Endothelial cell of umbilical vein (primary cell): Measurements from ENCODE around the gene FTH1. TPM values are rescaled to one million over a fixed set of nuclear protein-coding genes. Genes with fewer than 3 reads are reported as not detected.
A peak's percentile ranks its signal among the peaks of the same experiment; 100 is the strongest.

ENCODE experiments used
- BruUV-seq: library from RNA; stranded (reverse); fragments of 400-500 nt; replicated peaks from 2 replicates; lab custom pipeline; 2021; lab: Mats Ljungman, UMichigan
- CTCF ChIA-PET: fragments of 300-600, 350-600 bp; sonication (Branson Sonifier 250); formaldehyde crosslinking; loops from one replicate; lab custom pipeline; 2021; ENCODE audit warnings: antibody characterized with exemption, inconsistent platforms; lab: Charles Lee
- POLR2A ChIA-PET: fragments of 300-600, 350-600 bp; sonication (Branson Sonifier 250); formaldehyde crosslinking; loops from one replicate; lab custom pipeline; 2021; ENCODE audit warnings: antibody characterized with exemption, inconsistent platforms; lab: Charles Lee
- DNase-seq: peaks from one replicate; pipeline ENCODE4 v3.0.0-alpha.2; 2011; ENCODE audit warnings: low read depth, low spot score
- FAIRE-seq: peaks from 2 replicates; lab custom pipeline; 2011; peaks lifted over from hg19 to GRCh38; lab: Jason Lieb, UNC
- H2AFZ ChIP-seq: 2 replicates; pipeline ENCODE4 v1.6.0; 2012; ENCODE audit warnings: low read depth, low read length, control low read depth, inconsistent platforms
- H3K27ac ChIP-seq: 2 replicates; pipeline ENCODE4 v1.5.1; 2011; ENCODE audit warnings: low read depth, mild to moderate bottlenecking, control low read depth, low read length, moderate library complexity; ENCODE audit not compliant: insufficient read depth
- H3K27me3 ChIP-seq, 2 experiments: 2 replicates each; pipeline versions ENCODE4 v1.6.0 to v1.6.1; 2011; ENCODE audit warnings: low read length in 2 of 2, mixed read lengths in 1 of 2; ENCODE audit not compliant: control insufficient read depth in 2 of 2, insufficient read depth in 2 of 2
- H3K36me3 ChIP-seq, 2 experiments: 2 replicates in 1 of 2; 3 replicates in 1 of 2; pipeline ENCODE4 v1.5.1; 2011; ENCODE audit warnings: low read length in 2 of 2, mild to moderate bottlenecking in 1 of 2, moderate library complexity in 1 of 2; ENCODE audit not compliant: control insufficient read depth in 2 of 2, insufficient read depth in 2 of 2; ENCODE audit errors: extremely low read depth in 1 of 2
- H3K4me1 ChIP-seq: 3 replicates; pipeline ENCODE4 v1.5.1; 2011; ENCODE audit warnings: mild to moderate bottlenecking, low read length; ENCODE audit not compliant: control insufficient read depth, insufficient read depth; ENCODE audit errors: extremely low read depth
- H3K4me2 ChIP-seq: 2 replicates; pipeline ENCODE4 v1.6.1; 2011; ENCODE audit warnings: low read length, control low read depth, mixed read lengths; ENCODE audit not compliant: insufficient read depth
- H3K4me3 ChIP-seq, 3 experiments: fragments of 200-600 bp in 1 of 3; sonication (generic), shearing (Covaris generic) in 1 of 3; replicated peaks in 1 of 3; 2 replicates each; pipeline ENCODE4 v1.5.1; 2011 to 2016; ENCODE audit warnings: control low read depth in 3 of 3, low read length in 3 of 3, mild to moderate bottlenecking in 2 of 3, inconsistent platforms in 1 of 3, low read depth in 1 of 3, moderate library complexity in 1 of 3; ENCODE audit not compliant: insufficient read depth in 1 of 3
- H3K79me2 ChIP-seq: 2 replicates; pipeline ENCODE4 v1.6.0; 2012; ENCODE audit warnings: low read length, inconsistent platforms; ENCODE audit not compliant: control insufficient read depth, insufficient read depth
- H3K9ac ChIP-seq: replicated peaks from 2 replicates; pipeline ENCODE3; 2011; ENCODE audit warnings: low read length, control low read depth; ENCODE audit not compliant: insufficient read depth; ENCODE audit errors: extremely low read depth
- H3K9me1 ChIP-seq: replicated peaks from 3 replicates; pipeline ENCODE4 v1.6.0; 2011; ENCODE audit warnings: mild to moderate bottlenecking, low read length; ENCODE audit not compliant: control insufficient read depth, insufficient read depth; ENCODE audit errors: extremely low read depth
- H3K9me3 ChIP-seq: replicated peaks from 2 replicates; pipeline ENCODE4 v1.5.1; 2012; ENCODE audit warnings: low read length, inconsistent platforms; ENCODE audit not compliant: control insufficient read depth, insufficient read depth
- H4K20me1 ChIP-seq: replicated peaks from 2 replicates; pipeline ENCODE3; 2011; ENCODE audit warnings: mild to moderate bottlenecking, low read length; ENCODE audit not compliant: control insufficient read depth, insufficient read depth; ENCODE audit errors: extremely low read depth
- CTCF ChIP-seq, 2 donors: IDR thresholded peaks; 1 replicate in 1 of 2; 2 replicates in 1 of 2; pipeline ENCODE4 v1.5.1; 2011; ENCODE audit warnings: low read length in 2 of 2, mild to moderate bottlenecking in 2 of 2, moderate library complexity in 2 of 2, control low read depth in 1 of 2, inconsistent platforms in 1 of 2, low read depth in 1 of 2; ENCODE audit not compliant: insufficient read depth in 1 of 2; ENCODE audit errors: extremely low read depth in 1 of 2
- EZH2 ChIP-seq: IDR thresholded peaks from 2 replicates; pipeline ENCODE4 v1.6.1; 2012; ENCODE audit warnings: borderline replicate concordance, low read depth, mild to moderate bottlenecking, moderate library complexity, low read length, inconsistent platforms; ENCODE audit not compliant: severe bottlenecking
- FOS ChIP-seq: IDR thresholded peaks from 2 replicates; pipeline ENCODE4 v1.6.1; 2011; ENCODE audit warnings: mild to moderate bottlenecking, low read length, moderate library complexity, borderline replicate concordance; ENCODE audit not compliant: insufficient read depth
- GATA2 ChIP-seq: IDR thresholded peaks from 2 replicates; pipeline ENCODE4 v1.7.0; 2011; ENCODE audit warnings: low read depth, mild to moderate bottlenecking, moderate library complexity, mixed read lengths, low read length; ENCODE audit not compliant: insufficient read length, insufficient read depth
- JUN ChIP-seq: IDR thresholded peaks from 2 replicates; pipeline ENCODE4 v1.6.1; 2011; ENCODE audit warnings: borderline replicate concordance, low read depth; ENCODE audit not compliant: insufficient read length, insufficient read depth
- MYC ChIP-seq: IDR thresholded peaks from one replicate; pipeline ENCODE4 v1.6.1; 2011; ENCODE audit warnings: mild to moderate bottlenecking, low read depth, low read length
- POLR2A ChIP-seq: IDR thresholded peaks from 2 replicates; pipeline ENCODE4 v1.6.1; 2012; ENCODE audit warnings: low read depth, mild to moderate bottlenecking, control low read depth, low read length
- POLR2AphosphoS5 ChIP-seq: IDR thresholded peaks from 2 replicates; pipeline ENCODE4 v1.6.1; 2012; ENCODE audit warnings: low read depth, mild to moderate bottlenecking, control low read depth, low read length, moderate library complexity; ENCODE audit not compliant: insufficient read depth
- dilution Hi-C: fragments of 300-500 bp; cut with MboI; formaldehyde crosslinking; loops from one replicate; pipeline ENCODE4 v1.15.0; 2019; ENCODE audit warnings: low sequenced_read_pairs; ENCODE audit not compliant: extremely low pct_ligation_motif_present
- intact Hi-C: fragments of 100-400 bp; cut with micrococcal nuclease; formaldehyde crosslinking; loops from one replicate; pipeline ENCODE4 v1.10.0; 2022
- polyA plus RNA-seq, 4 experiments: library from polyadenylated mRNA; depleted of rRNA in 3 of 4; stranded (reverse) in 3 of 4; unstranded in 1 of 4; fragments of >200 nt; gene quantifications; 2 replicates each; pipeline versions ENCODE4 v1.2.1 to v1.2.3, GENCODE V29; 2011 to 2012; ENCODE audit warnings: missing spikeins in 1 of 4
- total RNA-seq: library from RNA; stranded (reverse); gene quantifications from 2 replicates; pipeline ENCODE4 v1.2.3, GENCODE V29; 2021
- TF ChIP-seq, protein P1 (sequence below): IDR thresholded peaks from 2 replicates; pipeline ENCODE4 v1.6.1; 2011; ENCODE audit not compliant: insufficient read depth, insufficient read length

The FTH1 gene
- total and polyA plus RNA-seq, 2 donors (not counting 3 experiments of a cell fraction or from before 2014, with no cell fraction given) = 1,177 to 2,501 TPM

DNA sequence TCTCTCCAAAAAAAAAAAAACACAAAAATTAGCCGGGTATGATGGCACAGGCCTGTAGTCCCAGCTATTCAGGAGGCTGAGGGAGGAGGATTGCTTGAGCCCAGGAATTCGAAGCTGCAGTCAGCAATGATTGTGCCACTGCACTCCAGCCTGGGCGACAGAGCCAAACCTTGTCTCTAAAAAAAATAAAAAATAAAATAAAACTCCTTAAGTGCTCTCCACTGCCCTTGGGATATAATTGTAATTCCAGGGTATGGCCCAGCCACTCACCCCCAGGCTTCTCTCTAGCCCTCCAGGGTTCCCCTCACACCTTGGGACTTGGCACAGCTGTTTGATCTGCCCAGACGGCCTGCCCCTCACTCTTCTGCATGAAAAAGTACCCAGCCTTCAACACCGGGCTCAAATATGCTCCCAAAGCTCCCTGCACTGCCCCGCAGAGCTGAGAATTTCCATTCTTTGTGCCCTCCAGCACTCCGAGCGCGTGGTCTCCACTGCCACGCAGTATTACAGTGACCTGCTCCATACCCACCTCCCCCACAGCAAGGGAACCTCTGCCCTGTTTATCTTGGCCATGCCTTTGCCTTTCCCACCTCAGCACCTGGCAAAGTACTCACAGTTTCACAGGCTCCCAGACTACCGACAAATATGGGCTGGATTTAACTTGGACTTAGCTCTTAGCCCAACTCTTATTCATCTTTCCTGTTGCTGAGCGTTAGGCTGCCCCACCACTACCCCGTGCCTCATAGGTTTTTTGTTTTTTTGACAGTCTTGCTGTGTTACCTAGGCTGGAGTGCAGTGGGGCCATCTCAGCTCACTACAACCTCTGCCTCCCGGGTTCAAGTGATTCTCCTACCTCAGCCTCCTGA is 7.6 kb upstream of the FTH1 start:
- Histone ChIP-seq H4K20me1 (no peaks in the 10 kb centered on the region), H3K4me2 (no peak overlapping the region), H3K36me3 (no peaks in the 10 kb centered on the region), H3K9me3 (no peaks in the 10 kb centered on the region), H3K27me3 (no peaks in the 10 kb centered on the region), H3K4me3 (no peak overlapping the region), H3K79me2 (no peaks in the 10 kb centered on the region), H3K9ac (no peak overlapping the region), H2AFZ (peak overlapping the region; percentile 2), H3K9me1 (no peaks in the 10 kb centered on the region), H3K27ac (no peak overlapping the region), H3K4me1 (peaks cover 56% of the 10 kb centered on the region)
- FAIRE-seq (no peak), DNase-seq (peak; percentile 72)
- TF ChIP-seq, protein P1, sequence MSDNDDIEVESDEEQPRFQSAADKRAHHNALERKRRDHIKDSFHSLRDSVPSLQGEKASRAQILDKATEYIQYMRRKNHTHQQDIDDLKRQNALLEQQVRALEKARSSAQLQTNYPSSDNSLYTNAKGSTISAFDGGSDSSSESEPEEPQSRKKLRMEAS = no peak
- TF ChIP-seq POLR2AphosphoS5 = no peak
- TF ChIP-seq JUN = no peak
- TF ChIP-seq EZH2 = no peak
- no peak for TF ChIP-seq MYC
- TF ChIP-seq CTCF (IDR thresholded peaks at IDR 0.05; ENCODE audit: extremely low read depth in 1 of 2, insufficient read depth in 1 of 2, low read depth in 1 of 2, low read length in 2 of 2) = no peak
- no peak for TF ChIP-seq FOS
- no peak for TF ChIP-seq GATA2
- TF ChIP-seq POLR2A = no peak
- dilution Hi-C loops = no loop called here
- ChIA-PET CTCF (interaction anchor here (0.8 to 6.9 kb wide), 6 partner anchors 28 to 133 kb away, joined by 3 to 63 read pairs (median 3); no protein-coding TSS in a partner anchor), POLR2A (interaction anchor here (1.1 to 1.4 kb wide), 2 partner anchors 7 to 10 kb away, joined by 4 read pairs; partner anchors contain the start of gene FTH1)
- no TSS peak for BruUV-seq
- intact Hi-C loops = no loop called here
